Measurements from ENCODE around the gene MRM1. TPM values are rescaled to one million over a fixed set of nuclear protein-coding genes. Genes with fewer than 3 reads are reported as not detected.

MRM1 gene
- total RNA-seq, 1 donor from 2014 or later, result 8.1 TPM

Other genes with a start within 250 kb of the MRM1 start
- gene TBC1D3H, start 213.1 kb upstream of the MRM1 start, total RNA-seq, result not detected in 2 replicates
- gene ZNHIT3, start 114.9 kb upstream of the MRM1 start, total RNA-seq, result 42.9 and 49.1 TPM in 2 replicates
- 18.8 and 22.8 TPM in 2 replicates for gene MYO19, start 66.7 kb upstream of the MRM1 start, total RNA-seq
- 6.9 and 7.2 TPM in 2 replicates for gene PIGW, start 66.6 kb upstream of the MRM1 start, total RNA-seq
- 42.4 and 61.4 TPM in 2 replicates for gene GGNBP2, start 56.7 kb upstream of the MRM1 start, total RNA-seq
- 5.7 and 7.0 TPM in 2 replicates for gene DHRS11, start 9.7 kb upstream of the MRM1 start, total RNA-seq

All from myocyte (in vitro differentiated cells).